OCI-LY7 (cell line): ENCODE measurements around the gene COQ8A.

Experiments used
- EZH2phosphoT487 ChIP-seq: fragments of 200-600 bp; sonication (generic); IDR thresholded peaks from 2 replicates; pipeline ENCODE4 v1.6.1; 2018; ENCODE audit warnings: low read depth, borderline replicate concordance, mild to moderate bottlenecking, mixed run types, antibody characterized with exemption, low read length, moderate library complexity, mixed read lengths
- TF ChIP-seq, protein P1 (sequence below): fragments of 200-600 bp; sonication (generic); conservative IDR thresholded peaks from 2 replicates; pipeline ENCODE4 v1.5.1; 2014; ENCODE audit warnings: mild to moderate bottlenecking, antibody characterized with exemption, low read length, moderate library complexity, mixed read lengths

DNA sequence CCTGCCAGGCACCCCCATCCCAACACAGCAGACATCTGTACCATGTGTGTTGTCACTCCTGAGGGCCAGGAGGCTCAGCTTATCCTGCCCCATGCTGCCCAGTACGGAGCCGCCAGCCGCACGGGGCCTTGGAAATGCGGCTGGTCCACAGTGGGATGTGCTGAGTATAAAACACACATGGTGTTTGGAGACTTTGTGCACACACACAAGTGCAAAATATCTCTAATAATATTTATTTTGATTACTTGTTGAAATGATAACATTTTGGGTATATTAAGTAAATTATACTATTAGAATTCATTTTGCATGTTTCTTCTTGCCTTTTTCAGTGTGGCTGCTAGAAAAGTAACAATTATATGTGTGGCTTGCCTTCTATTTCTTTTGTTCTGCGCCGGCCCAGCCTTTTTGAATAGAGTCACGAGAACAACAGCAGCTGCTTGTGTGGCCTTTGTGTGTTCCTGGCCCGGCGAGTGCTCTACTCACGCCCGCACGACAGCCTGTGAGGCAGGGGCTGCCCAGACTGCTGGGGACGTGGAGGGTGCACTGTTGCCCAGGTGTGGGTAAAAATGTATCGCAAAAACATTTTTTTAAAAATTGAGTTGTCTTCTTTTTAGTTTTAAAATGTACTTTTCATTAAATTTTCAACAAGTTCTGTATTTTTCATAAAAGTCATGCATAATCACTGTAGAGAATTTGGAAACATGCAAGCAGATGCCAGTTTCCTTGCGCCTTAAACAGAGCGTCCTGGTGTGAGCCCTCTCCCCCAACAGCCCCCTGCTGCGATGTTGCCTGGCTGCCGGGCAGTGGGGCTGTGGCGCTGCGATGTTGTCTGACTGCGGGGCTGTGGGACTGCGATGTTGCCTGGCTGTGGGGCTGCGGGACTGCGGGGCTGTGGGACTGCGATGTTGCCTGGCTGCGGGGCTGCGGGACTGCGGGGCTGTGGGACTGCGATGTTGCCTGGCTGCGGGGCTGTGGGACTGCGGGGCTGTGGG lies 35.5 kb downstream of the COQ8A start:
- TF ChIP-seq EZH2phosphoT487, result no peak
- TF ChIP-seq, protein P1, sequence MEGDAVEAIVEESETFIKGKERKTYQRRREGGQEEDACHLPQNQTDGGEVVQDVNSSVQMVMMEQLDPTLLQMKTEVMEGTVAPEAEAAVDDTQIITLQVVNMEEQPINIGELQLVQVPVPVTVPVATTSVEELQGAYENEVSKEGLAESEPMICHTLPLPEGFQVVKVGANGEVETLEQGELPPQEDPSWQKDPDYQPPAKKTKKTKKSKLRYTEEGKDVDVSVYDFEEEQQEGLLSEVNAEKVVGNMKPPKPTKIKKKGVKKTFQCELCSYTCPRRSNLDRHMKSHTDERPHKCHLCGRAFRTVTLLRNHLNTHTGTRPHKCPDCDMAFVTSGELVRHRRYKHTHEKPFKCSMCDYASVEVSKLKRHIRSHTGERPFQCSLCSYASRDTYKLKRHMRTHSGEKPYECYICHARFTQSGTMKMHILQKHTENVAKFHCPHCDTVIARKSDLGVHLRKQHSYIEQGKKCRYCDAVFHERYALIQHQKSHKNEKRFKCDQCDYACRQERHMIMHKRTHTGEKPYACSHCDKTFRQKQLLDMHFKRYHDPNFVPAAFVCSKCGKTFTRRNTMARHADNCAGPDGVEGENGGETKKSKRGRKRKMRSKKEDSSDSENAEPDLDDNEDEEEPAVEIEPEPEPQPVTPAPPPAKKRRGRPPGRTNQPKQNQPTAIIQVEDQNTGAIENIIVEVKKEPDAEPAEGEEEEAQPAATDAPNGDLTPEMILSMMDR, result no peak
